Neural progenitor cell (in vitro differentiated cells): ENCODE measurements around the gene CYP26B1. TPM values are rescaled to one million over a fixed set of nuclear protein-coding genes. Genes with fewer than 3 reads are reported as not detected.

ENCODE experiments used
- DNase-seq: peaks from one replicate; pipeline ENCODE4 v3.0.0-alpha.2; 2016; ENCODE audit warnings: low spot score
- H2AFZ ChIP-seq: fragments of 200-600 bp; sonication (generic); replicated peaks from 2 replicates; pipeline ENCODE4 v1.6.1; 2016; ENCODE audit warnings: antibody characterized with exemption
- H3F3A ChIP-seq: fragments of 200-600 bp; sonication (generic); 2 replicates; pipeline ENCODE4 v1.6.1; 2016; ENCODE audit warnings: antibody characterized with exemption, low read depth
- H3K27ac ChIP-seq: fragments of 200-600 bp; sonication (generic); 2 replicates; pipeline ENCODE4 v1.5.1; 2016; ENCODE audit warnings: mild to moderate bottlenecking
- H3K27me3 ChIP-seq: fragments of 200-600 bp; sonication (generic); 2 replicates; pipeline ENCODE4 v1.6.1; 2016; ENCODE audit warnings: mild to moderate bottlenecking, moderate library complexity
- H3K36me3 ChIP-seq: fragments of 200-600 bp; sonication (generic); 2 replicates; pipeline ENCODE4 v1.5.1; 2016
- H3K4me1 ChIP-seq: fragments of 200-600 bp; sonication (generic); 2 replicates; pipeline ENCODE4 v1.6.1; 2016; ENCODE audit warnings: mixed run types
- H3K4me2 ChIP-seq: fragments of 200-600 bp; sonication (generic); 2 replicates; pipeline ENCODE4 v1.6.1; 2016
- H3K4me3 ChIP-seq: fragments of 200-600 bp; sonication (generic); 2 replicates; pipeline ENCODE4 v1.5.1; 2016
- H3K79me2 ChIP-seq: fragments of 200-600 bp; sonication (generic); 2 replicates; pipeline ENCODE4 v1.6.1; 2016; ENCODE audit warnings: low read depth
- H3K9ac ChIP-seq: fragments of 200-600 bp; sonication (generic); 2 replicates; pipeline ENCODE4 v1.6.1; 2016
- H3K9me3 ChIP-seq: fragments of 200-600 bp; sonication (generic); 2 replicates; pipeline ENCODE4 v1.5.1; 2016; ENCODE audit warnings: low read depth
- H4K20me1 ChIP-seq: fragments of 200-600 bp; sonication (generic); 2 replicates; pipeline ENCODE4 v1.6.1; 2016; ENCODE audit warnings: low read depth
- H3K27ac Mint-ChIP-seq: 3 replicates; pipeline ENCODE4 v1.8.0; 2021; ENCODE audit warnings: mixed read lengths
- H3K27me3 Mint-ChIP-seq: 2 replicates; pipeline ENCODE4 v1.8.0; 2022; ENCODE audit warnings: low read depth, mild to moderate bottlenecking, inconsistent platforms, moderate library complexity, mixed read lengths; ENCODE audit not compliant: insufficient read depth
- H3K36me3 Mint-ChIP-seq: 3 replicates; pipeline ENCODE4 v1.8.0; 2021; ENCODE audit warnings: mixed read lengths
- H3K4me1 Mint-ChIP-seq: 3 replicates; pipeline ENCODE4 v1.8.0; 2021; ENCODE audit warnings: mixed read lengths
- H3K4me3 Mint-ChIP-seq: 3 replicates; pipeline ENCODE4 v1.8.0; 2021; ENCODE audit warnings: mild to moderate bottlenecking, moderate library complexity, mixed read lengths
- H3K9me3 Mint-ChIP-seq: 3 replicates; pipeline ENCODE4 v1.8.0; 2020; ENCODE audit warnings: mixed read lengths
- EZH2 ChIP-seq: fragments of 200-600 bp; sonication (generic); IDR thresholded peaks from 2 replicates; pipeline ENCODE4 v1.6.1; 2017; ENCODE audit warnings: antibody characterized with exemption, mild to moderate bottlenecking, moderate library complexity
- EZH2phosphoT487 ChIP-seq: fragments of 200-600 bp; sonication (generic); IDR thresholded peaks from 2 replicates; pipeline ENCODE4 v1.6.1; 2017; ENCODE audit warnings: antibody characterized with exemption
- total RNA-seq: library from RNA; depleted of rRNA; stranded (reverse); fragments of >200 nt; gene quantifications from 2 replicates; pipeline ENCODE4 v1.2.3, GENCODE V29; 2015; ENCODE audit warnings: low replicate concordance
- TF ChIP-seq, protein P1 (sequence below): fragments of 200-600 bp; sonication (generic); IDR thresholded peaks from 2 replicates; pipeline ENCODE4 v1.5.1; 2017; ENCODE audit warnings: antibody characterized with exemption, mild to moderate bottlenecking

CYP26B1 gene
- total RNA-seq, 1 donor from 2014 or later = 0.21 TPM

DNA sequence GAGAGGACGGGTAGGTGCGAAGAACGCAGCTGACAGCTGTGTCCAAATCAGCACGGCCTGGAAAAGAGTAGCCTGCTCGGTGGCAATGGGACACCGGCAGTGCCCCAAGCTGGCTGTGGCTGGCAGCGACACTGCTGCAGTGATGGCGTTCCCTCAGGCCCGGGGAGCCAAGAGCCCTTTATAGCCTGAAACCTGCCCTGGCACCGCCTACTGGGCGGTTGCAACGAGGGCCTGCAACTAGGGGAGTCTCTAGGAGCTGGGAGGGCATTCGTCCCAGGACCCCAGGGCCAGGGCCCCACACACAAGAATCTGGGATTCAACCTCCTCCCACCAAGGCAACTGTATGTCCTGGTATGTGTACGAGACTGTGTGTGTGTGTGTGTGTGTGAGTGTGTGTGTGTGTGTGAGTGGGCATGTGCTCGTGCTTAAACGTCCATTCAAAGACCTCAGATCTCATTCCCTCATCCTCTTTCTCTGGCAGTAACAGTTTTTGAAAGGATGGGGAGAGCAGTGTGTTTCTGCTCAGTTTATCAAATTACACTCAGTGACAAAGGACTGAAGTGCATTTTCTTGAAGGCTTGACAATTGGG lies 6.8 kb upstream of the CYP26B1 start:
- Histone ChIP-seq H4K20me1 (peaks cover 8% of the 10 kb centered on the region), H3F3A (no peaks in the 10 kb centered on the region), H3K4me3 (no peak overlapping the region), H3K27me3 (peaks cover 35% of the 10 kb centered on the region), H3K4me1 (peaks cover 6% of the 10 kb centered on the region), H3K4me2 (no peak overlapping the region), H3K79me2 (no peaks in the 10 kb centered on the region), H3K36me3 (no peaks in the 10 kb centered on the region), H2AFZ (no peak overlapping the region), H3K9me3 (no peaks in the 10 kb centered on the region), H3K27ac (no peak overlapping the region), H3K9ac (no peak overlapping the region)
- peaks cover 11% of the 10 kb centered on the region for H3K4me1 Mint-ChIP-seq
- TF ChIP-seq EZH2 (no peak), EZH2phosphoT487 (no peak)
- TF ChIP-seq, protein P1, sequence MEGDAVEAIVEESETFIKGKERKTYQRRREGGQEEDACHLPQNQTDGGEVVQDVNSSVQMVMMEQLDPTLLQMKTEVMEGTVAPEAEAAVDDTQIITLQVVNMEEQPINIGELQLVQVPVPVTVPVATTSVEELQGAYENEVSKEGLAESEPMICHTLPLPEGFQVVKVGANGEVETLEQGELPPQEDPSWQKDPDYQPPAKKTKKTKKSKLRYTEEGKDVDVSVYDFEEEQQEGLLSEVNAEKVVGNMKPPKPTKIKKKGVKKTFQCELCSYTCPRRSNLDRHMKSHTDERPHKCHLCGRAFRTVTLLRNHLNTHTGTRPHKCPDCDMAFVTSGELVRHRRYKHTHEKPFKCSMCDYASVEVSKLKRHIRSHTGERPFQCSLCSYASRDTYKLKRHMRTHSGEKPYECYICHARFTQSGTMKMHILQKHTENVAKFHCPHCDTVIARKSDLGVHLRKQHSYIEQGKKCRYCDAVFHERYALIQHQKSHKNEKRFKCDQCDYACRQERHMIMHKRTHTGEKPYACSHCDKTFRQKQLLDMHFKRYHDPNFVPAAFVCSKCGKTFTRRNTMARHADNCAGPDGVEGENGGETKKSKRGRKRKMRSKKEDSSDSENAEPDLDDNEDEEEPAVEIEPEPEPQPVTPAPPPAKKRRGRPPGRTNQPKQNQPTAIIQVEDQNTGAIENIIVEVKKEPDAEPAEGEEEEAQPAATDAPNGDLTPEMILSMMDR = no peak
- H3K36me3 Mint-ChIP-seq = no peaks in the 10 kb centered on the region
- peaks cover 26% of the 10 kb centered on the region for H3K27me3 Mint-ChIP-seq
- no peak for DNase-seq
- no peaks in the 10 kb centered on the region for H3K9me3 Mint-ChIP-seq
- no peak overlapping the region for H3K4me3 Mint-ChIP-seq
- H3K27ac Mint-ChIP-seq = no peak overlapping the region

DNA sequence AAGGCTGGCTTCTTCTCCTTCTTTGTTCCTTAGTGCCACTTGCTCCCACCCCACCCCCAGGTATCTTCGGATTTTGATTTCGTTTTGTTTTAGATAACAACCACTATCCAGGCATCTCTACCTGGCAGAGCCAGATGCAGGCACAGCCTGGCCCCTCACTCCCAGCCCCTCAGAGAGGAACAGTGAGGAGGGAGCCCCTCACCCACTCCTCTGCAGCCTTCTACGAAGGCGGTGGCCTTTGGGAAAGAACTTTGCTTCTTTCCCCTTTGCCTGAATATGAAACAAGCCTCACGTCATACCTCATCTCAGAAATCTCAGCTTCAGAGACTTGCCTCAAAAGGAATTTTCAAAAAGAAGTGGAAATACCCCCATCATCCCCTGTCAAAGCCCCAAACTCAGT lies 6.3 kb upstream of the CYP26B1 start:
- Mint-ChIP-seq H3K9me3 (peaks cover 2% of the 10 kb centered on the region), H3K27ac (no peak overlapping the region), H3K4me1 (peaks cover 17% of the 10 kb centered on the region), H3K4me3 (no peak overlapping the region), H3K27me3 (peaks cover 31% of the 10 kb centered on the region), H3K36me3 (no peaks in the 10 kb centered on the region)
- Histone ChIP-seq H3K79me2 (no peaks in the 10 kb centered on the region), H3F3A (peaks cover 3% of the 10 kb centered on the region), H3K27ac (no peak overlapping the region), H3K9me3 (no peaks in the 10 kb centered on the region), H3K4me3 (no peak overlapping the region), H3K36me3 (no peaks in the 10 kb centered on the region), H3K9ac (no peak overlapping the region), H4K20me1 (peaks cover 12% of the 10 kb centered on the region), H2AFZ (no peak overlapping the region), H3K4me1 (peaks cover 6% of the 10 kb centered on the region), H3K27me3 (peaks cover 40% of the 10 kb centered on the region), H3K4me2 (no peak overlapping the region)
- TF ChIP-seq EZH2phosphoT487 = no peak
- no peak for TF ChIP-seq EZH2
- TF ChIP-seq, protein P1 = no peak
- DNase-seq = no peak

DNA sequence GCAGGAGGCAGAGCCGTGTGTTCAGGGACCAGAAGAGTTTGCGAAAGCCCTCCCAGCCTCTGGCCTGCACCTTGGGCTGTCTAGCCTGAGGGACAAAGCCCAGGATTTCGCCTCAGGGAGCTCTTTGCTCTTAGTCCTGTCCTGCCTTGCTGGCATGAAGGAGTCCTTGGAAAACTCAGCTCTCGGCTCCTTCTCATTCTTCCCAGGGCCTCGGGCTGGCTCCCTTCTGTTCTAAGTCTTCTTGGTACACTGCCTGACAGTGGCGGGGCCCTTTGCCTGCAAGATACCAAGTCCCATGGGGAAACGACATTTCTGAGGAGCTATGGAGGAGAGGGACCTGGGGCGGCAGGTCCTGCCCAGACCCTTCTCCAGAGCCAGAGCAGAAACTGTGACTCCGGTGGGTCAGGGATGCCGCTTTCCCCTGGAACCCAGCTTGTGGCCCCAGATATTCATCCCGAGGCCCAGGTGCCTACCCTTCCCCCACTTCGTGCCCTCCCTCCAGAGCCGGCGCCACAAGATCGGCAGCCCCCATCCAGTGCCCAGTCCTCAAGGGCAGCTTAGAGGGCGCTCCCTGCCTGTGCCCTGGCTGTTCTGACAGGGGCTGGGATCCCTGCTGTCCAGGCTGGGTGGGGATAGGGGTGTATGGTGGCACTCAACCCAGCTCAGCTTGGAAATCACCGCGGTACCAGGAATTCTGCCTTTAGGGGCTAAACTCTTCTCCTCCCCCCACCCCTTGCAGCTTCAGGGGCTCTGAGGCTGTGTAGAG lies 5.5 kb upstream of the CYP26B1 start:
- H3K4me3 Mint-ChIP-seq = no peak overlapping the region
- Histone ChIP-seq H3K9me3 (no peaks in the 10 kb centered on the region), H3K9ac (no peak overlapping the region), H3K27ac (no peak overlapping the region), H3K4me3 (no peak overlapping the region), H3K4me2 (no peak overlapping the region), H2AFZ (peak overlapping the region; percentile 15), H3K36me3 (no peaks in the 10 kb centered on the region), H3F3A (peaks cover 4% of the 10 kb centered on the region), H3K27me3 (peaks cover 47% of the 10 kb centered on the region), H3K79me2 (no peaks in the 10 kb centered on the region), H3K4me1 (peaks cover 6% of the 10 kb centered on the region), H4K20me1 (peaks cover 12% of the 10 kb centered on the region)
- H3K4me1 Mint-ChIP-seq = peaks cover 20% of the 10 kb centered on the region
- TF ChIP-seq EZH2 (no peak), EZH2phosphoT487 (no peak)
- TF ChIP-seq, protein P1 = no peak
- DNase-seq = no peak
- peak overlapping the region; percentile 60 for H3K27ac Mint-ChIP-seq
- H3K36me3 Mint-ChIP-seq = no peaks in the 10 kb centered on the region
- peaks cover 2% of the 10 kb centered on the region for H3K9me3 Mint-ChIP-seq
- H3K27me3 Mint-ChIP-seq = peaks cover 34% of the 10 kb centered on the region
